Hematopoietic multipotent progenitor cell treated with erythropoietin and hydrocortisone succinate and interleukin-3 and kit ligand, for 4 days (in vitro differentiated cells): Measurements from ENCODE around the gene C13orf46.

ENCODE experiments used
- DNase-seq: peaks from one replicate; pipeline ENCODE4 v3.0.0-alpha.2; 2015

The C13orf46 gene

GRCh38 chr13:113969973-113970611 lies 3.8 kb downstream of the C13orf46 start:
- DNase-seq = no peak

GRCh38 chr13:113969311-113969972 lies 4.4 kb downstream of the C13orf46 start:
- DNase-seq = no peak

- DNase-seq = no peak
These were observed 5.2 kb downstream of the C13orf46 start for GRCh38 chr13:113968463-113969310.

GRCh38 chr13:113967729-113968462 lies 6.0 kb downstream of the C13orf46 start:
- no peak for DNase-seq

GRCh38 chr13:113967206-113967720 lies 6.6 kb downstream of the C13orf46 start:
- no peak for DNase-seq

- DNase-seq = no peak
These were observed 7.7 kb downstream of the C13orf46 start for GRCh38 chr13:113965968-113966884.

GRCh38 chr13:113965383-113965874 lies 8.4 kb downstream of the C13orf46 start:
- DNase-seq = no peak

GRCh38 chr13:113964251-113964995 lies 9.5 kb downstream of the C13orf46 start:
- no peak for DNase-seq

GRCh38 chr13:113963376-113963775 lies 10.5 kb downstream of the C13orf46 start:
- no peak for DNase-seq

GRCh38 chr13:113962975-113963374 lies 10.9 kb downstream of the C13orf46 start:
- no peak for DNase-seq

- DNase-seq = no peak
These were observed 11.5 kb downstream of the C13orf46 start for GRCh38 chr13:113962386-113962785.

GRCh38 chr13:113960276-113960948 lies 13.5 kb downstream of the C13orf46 start:
- DNase-seq = no peak

- no peak for DNase-seq
These were observed 14.7 kb downstream of the C13orf46 start for GRCh38 chr13:113959198-113959597.

- DNase-seq = no peak
These were observed 15.5 kb downstream of the C13orf46 start for GRCh38 chr13:113958373-113958772.

GRCh38 chr13:113956571-113956970 lies 17.3 kb downstream of the C13orf46 start:
- no peak for DNase-seq

- no peak for DNase-seq
These were observed 18.2 kb downstream of the C13orf46 start for GRCh38 chr13:113955691-113956090.

GRCh38 chr13:113955235-113955634 lies 18.6 kb downstream of the C13orf46 start:
- DNase-seq = no peak

- DNase-seq = no peak
These were observed 19.6 kb downstream of the C13orf46 start for GRCh38 chr13:113954046-113954835.

GRCh38 chr13:113953561-113953960 lies 20.3 kb downstream of the C13orf46 start:
- DNase-seq = no peak
